OCI-LY1 (cell line): ENCODE measurements around the gene RAI1.

ENCODE experiments used
- H2AFZ ChIP-seq: fragments of 200-600 bp; sonication (generic), shearing (Covaris generic); 2 replicates; pipeline ENCODE4 v1.6.0; 2014; ENCODE audit warnings: antibody characterized with exemption, mild to moderate bottlenecking, low read length
- H3F3A ChIP-seq: fragments of 200-600 bp; sonication (generic), shearing (Covaris generic); 2 replicates; pipeline ENCODE4 v1.6.0; 2014; ENCODE audit warnings: mild to moderate bottlenecking, antibody characterized with exemption, low read length, moderate library complexity; ENCODE audit not compliant: insufficient read depth
- H3K27ac ChIP-seq: fragments of 200-600 bp; sonication (generic); 2 replicates; pipeline ENCODE4 v1.5.1; 2014; ENCODE audit warnings: low read length, mixed run types, mild to moderate bottlenecking, low read depth; ENCODE audit not compliant: poor library complexity, severe bottlenecking
- H3K27me3 ChIP-seq: fragments of 200-600 bp; sonication (generic); 2 replicates; pipeline ENCODE4 v1.6.0; 2014; ENCODE audit warnings: antibody characterized with exemption, mild to moderate bottlenecking, low read length, moderate library complexity; ENCODE audit not compliant: insufficient read depth
- H3K36me3 ChIP-seq: fragments of 200-600 bp; sonication (generic); 2 replicates; pipeline ENCODE4 v1.6.1; 2014; ENCODE audit warnings: mild to moderate bottlenecking, antibody characterized with exemption, low read length, moderate library complexity, mixed read lengths; ENCODE audit not compliant: insufficient read depth
- H3K4me1 ChIP-seq: fragments of 200-600 bp; sonication (generic); 2 replicates; pipeline ENCODE4 v1.5.1; 2014; ENCODE audit warnings: mild to moderate bottlenecking, low read length, moderate library complexity; ENCODE audit not compliant: insufficient read depth, severe bottlenecking
- H3K4me2 ChIP-seq: fragments of 200-600 bp; sonication (generic), shearing (Covaris generic); 2 replicates; pipeline ENCODE4 v1.6.1; 2014; ENCODE audit warnings: low read length
- H3K4me3 ChIP-seq: fragments of 200-600 bp; sonication (generic); 2 replicates; pipeline ENCODE4 v1.5.1; 2014; ENCODE audit warnings: low read length, low read depth, mild to moderate bottlenecking, mixed read lengths; ENCODE audit not compliant: poor library complexity, severe bottlenecking
- H3K79me2 ChIP-seq: fragments of 200-600 bp; shearing (Covaris generic); 2 replicates; pipeline ENCODE4 v1.6.1; 2016; ENCODE audit warnings: mixed run types, low read length, mixed read lengths; ENCODE audit not compliant: insufficient read depth
- H3K9ac ChIP-seq: fragments of 200-600 bp; sonication (generic), shearing (Covaris generic); 2 replicates; pipeline ENCODE4 v1.6.1; 2014; ENCODE audit warnings: mild to moderate bottlenecking, low read length, mixed read lengths
- H3K9me2 ChIP-seq: fragments of 200-600 bp; sonication (generic), shearing (Covaris generic); 2 replicates; pipeline ENCODE4 v1.6.1; 2014; ENCODE audit warnings: low read depth, mild to moderate bottlenecking, low read length, mixed read lengths
- H3K9me3 ChIP-seq: fragments of 200-600 bp; shearing (Covaris generic); 2 replicates; pipeline ENCODE4 v1.6.1; 2014; ENCODE audit warnings: low read length, mixed read lengths
- H4K20me1 ChIP-seq: fragments of 200-600 bp; sonication (generic), shearing (Covaris generic); 2 replicates; pipeline ENCODE4 v1.6.0; 2016; ENCODE audit warnings: mild to moderate bottlenecking, low read length; ENCODE audit not compliant: insufficient read depth
- CTCF ChIP-seq: fragments of 200-600 bp; sonication (generic), shearing (Covaris generic); IDR thresholded peaks from 2 replicates; pipeline ENCODE4 v1.5.1; 2017; ENCODE audit warnings: mild to moderate bottlenecking, antibody characterized with exemption, low read length, moderate library complexity, mixed read lengths
- EZH2 ChIP-seq: fragments of 200-600 bp; sonication (generic), shearing (Covaris generic); IDR thresholded peaks from 2 replicates; pipeline ENCODE4 v1.8.0; 2017; ENCODE audit warnings: borderline replicate concordance, mixed run types, mild to moderate bottlenecking, antibody characterized with exemption, low read length, moderate library complexity, mixed read lengths

The RAI1 gene

GRCh38 chr17:17679243-17679642, 2.0 kb upstream of the RAI1 start:
- H3K79me2 ChIP-seq: no peaks in the 10 kb centered on the region
- peaks cover 14% of the 10 kb centered on the region for H3K4me1 ChIP-seq
- no peaks in the 10 kb centered on the region for H3F3A ChIP-seq
- TF ChIP-seq EZH2 (no peak), CTCF (no peak)
- no peaks in the 10 kb centered on the region for H4K20me1 ChIP-seq
- no peak overlapping the region for H2AFZ ChIP-seq
- no peaks in the 10 kb centered on the region for H3K9me2 ChIP-seq
- no peak overlapping the region for H3K27ac ChIP-seq
- H3K4me3 ChIP-seq: no peak overlapping the region
- no peak overlapping the region for H3K9ac ChIP-seq
- no peaks in the 10 kb centered on the region for H3K9me3 ChIP-seq
- no peaks in the 10 kb centered on the region for H3K36me3 ChIP-seq
- no peak overlapping the region for H3K4me2 ChIP-seq
- peaks cover 6% of the 10 kb centered on the region; the same call in 1 of the 2 replicates for H3K27me3 ChIP-seq

DNA sequence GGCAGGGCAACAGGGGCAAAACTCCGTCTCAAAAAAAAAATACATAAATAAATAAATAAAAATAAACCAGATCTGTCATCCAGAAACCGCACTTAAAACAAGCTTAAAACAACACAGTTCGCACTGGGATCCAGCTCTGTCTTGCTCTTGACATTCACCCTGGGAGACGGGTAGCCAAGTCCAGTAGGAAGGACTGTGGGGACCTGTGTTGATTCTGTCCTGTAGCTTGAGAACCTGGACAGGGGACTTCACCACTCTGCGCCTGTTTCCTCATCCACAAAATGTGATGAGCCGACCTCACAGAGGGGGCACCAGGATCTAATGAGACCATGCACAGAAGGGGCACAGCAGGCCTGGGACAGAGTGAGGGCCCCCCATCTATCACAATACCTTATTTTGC, 1.5 kb upstream of the RAI1 start:
- Histone ChIP-seq H3K4me1 (peaks cover 14% of the 10 kb centered on the region), H2AFZ (no peak overlapping the region), H3K36me3 (no peaks in the 10 kb centered on the region), H3K4me3 (no peak overlapping the region), H3K9me2 (no peaks in the 10 kb centered on the region), H3K79me2 (no peaks in the 10 kb centered on the region), H3K9me3 (no peaks in the 10 kb centered on the region), H4K20me1 (no peaks in the 10 kb centered on the region), H3K4me2 (no peak overlapping the region), H3K27ac (no peak overlapping the region), H3F3A (no peaks in the 10 kb centered on the region), H3K9ac (no peak overlapping the region), H3K27me3 (peaks cover 6% of the 10 kb centered on the region; the same call in 1 of the 2 replicates)
- no peak for TF ChIP-seq EZH2
- TF ChIP-seq CTCF: no peak

DNA sequence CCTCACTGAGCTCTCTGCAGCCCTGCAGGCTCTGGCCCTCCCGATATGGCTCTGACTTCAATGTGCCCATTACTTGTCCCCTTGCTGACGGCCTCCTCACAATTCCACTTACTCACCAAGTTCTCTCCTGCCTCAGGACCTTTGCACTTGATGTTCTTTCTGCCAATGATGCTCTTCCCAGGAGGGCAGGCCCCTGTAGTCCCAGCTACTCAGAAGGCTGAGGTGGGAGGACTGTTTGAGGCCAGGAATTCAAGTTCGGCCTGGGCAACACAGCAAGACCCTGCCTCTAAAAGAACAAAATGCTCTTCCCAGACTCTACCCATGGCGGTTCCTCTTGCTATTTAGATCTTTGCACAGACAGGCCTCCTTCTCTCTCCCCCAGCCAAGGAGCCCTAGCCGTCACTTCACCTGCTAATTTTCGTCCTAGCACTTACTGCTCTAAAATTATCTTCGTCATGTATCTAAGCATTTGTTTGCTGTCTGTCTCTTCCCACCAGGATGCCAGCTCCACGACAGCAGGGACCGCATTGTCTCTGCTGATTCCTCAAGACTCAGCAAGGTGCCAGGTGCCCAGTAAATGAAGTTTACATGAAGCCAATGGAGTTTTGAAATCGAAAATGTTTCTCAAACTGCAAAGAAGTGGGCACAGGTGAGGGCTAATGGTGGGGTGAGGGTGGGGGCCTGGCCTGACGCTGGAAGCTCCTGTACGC, 626 bp upstream of the RAI1 start:
- H3K9ac ChIP-seq: no peak overlapping the region
- H3K4me1 ChIP-seq: peaks cover 14% of the 10 kb centered on the region
- no peaks in the 10 kb centered on the region for H3F3A ChIP-seq
- no peaks in the 10 kb centered on the region for H3K27me3 ChIP-seq
- H3K79me2 ChIP-seq: no peaks in the 10 kb centered on the region
- H3K27ac ChIP-seq: no peak overlapping the region
- no peak for TF ChIP-seq CTCF
- no peak for TF ChIP-seq EZH2
- H3K4me2 ChIP-seq: peak overlapping the region; percentile 68; the same call in 1 of the 2 replicates
- no peaks in the 10 kb centered on the region for H4K20me1 ChIP-seq
- H2AFZ ChIP-seq: no peak overlapping the region
- no peaks in the 10 kb centered on the region for H3K9me2 ChIP-seq
- H3K9me3 ChIP-seq: no peaks in the 10 kb centered on the region
- H3K36me3 ChIP-seq: no peaks in the 10 kb centered on the region
- peak overlapping the region; percentile 48 for H3K4me3 ChIP-seq
